ENCODE measurements around the gene ITSN1. TPM values are rescaled to one million over a fixed set of nuclear protein-coding genes. Genes with fewer than 3 reads are reported as not detected.

Gene ITSN1
- total and polyA plus RNA-seq, 2 experiments from 2014 or later = 77.9 to 95.7 TPM

- Histone ChIP-seq H3K4me2 (no peak overlapping the region), H3K79me2 (replicated peaks; ENCODE audit: insufficient read depth) (no peaks in the 10 kb centered on the region), H3K27ac (ENCODE audit: low read depth) (no peak overlapping the region), H3K9me2 (ENCODE audit: insufficient read depth) (no peaks in the 10 kb centered on the region), H3K36me3 (ENCODE audit: insufficient read depth) (no peaks in the 10 kb centered on the region), H3F3A (replicated peaks; ENCODE audit: low read depth) (no peaks in the 10 kb centered on the region), H3K27me3 (ENCODE audit: insufficient read depth) (no peaks in the 10 kb centered on the region), H4K20me1 (replicated peaks; ENCODE audit: insufficient read depth) (0 out of 2 replicates have a peak, but pooled peaks cover 9% of the 10 kb centered on the region), H2AFZ (no peak overlapping the region), H3K4me1 (ENCODE audit: insufficient read depth) (no peaks in the 10 kb centered on the region), H3K4me3 (no peak overlapping the region)
- Mint-ChIP-seq H3K27ac (no peak overlapping the region), H3K4me1 (peaks cover 9% of the 10 kb centered on the region), H3K27me3 (ENCODE audit: insufficient read depth, low read depth, poor library complexity) (peaks cover 14% of the 10 kb centered on the region), H3K9me3 (peaks cover 4% of the 10 kb centered on the region; the same call in 1 of the 3 replicates), H3K36me3 (ENCODE audit: low read depth) (peaks cover 18% of the 10 kb centered on the region), H3K4me3 (no peak overlapping the region)
- no peak for ATAC-seq
- TF ChIP-seq EZH2 (IDR thresholded peaks at IDR 0.05; ENCODE audit: low read depth, unreplicated experiment) (no peak), ZNF462 (CRISPR knock-in tag; IDR thresholded peaks at IDR 0.05) (no peak), JUNB (IDR thresholded peaks at IDR 0.05; ENCODE audit: unreplicated experiment) (no peak), NANOG (IDR thresholded peaks at IDR 0.05; ENCODE audit: borderline replicate concordance) (no peak), ETS1 (IDR thresholded peaks at IDR 0.05) (no peak), EZH2phosphoT487 (IDR thresholded peaks at IDR 0.05; ENCODE audit: unreplicated experiment) (no peak), CTCF (conservative IDR thresholded peaks at IDR 0.05; ENCODE audit: low read depth in 2 of 2) (no peak), REST (IDR thresholded peaks at IDR 0.05; ENCODE audit: unreplicated experiment) (no peak), ZNF114 (CRISPR knock-in tag; IDR thresholded peaks at IDR 0.05) (no peak), POLR2AphosphoS5 (IDR thresholded peaks at IDR 0.05; ENCODE audit: low read depth) (no peak), CREB1 (CRISPR knock-in tag; IDR thresholded peaks at IDR 0.05; ENCODE audit: low read depth) (no peak), ZNF331 (CRISPR knock-in tag; IDR thresholded peaks at IDR 0.05; ENCODE audit: low read depth) (no peak), STAT1 (IDR thresholded peaks at IDR 0.05; ENCODE audit: unreplicated experiment) (no peak)
- DNase-seq (ENCODE audit: low spot score) = no peak
Measured at GRCh38 chr21:33843216-33843615, 200.9 kb downstream of the ITSN1 start.
